GM12892 (cell line): ENCODE results near the gene TMEM119.
A peak's percentile ranks its signal among the peaks of the same experiment; 100 is the strongest.

Experiments used
- DNase-seq: peaks from one replicate; pipeline ENCODE4 v3.0.0; 2011; ENCODE audit not compliant: insufficient read length
- FAIRE-seq: peaks from 2 replicates; lab custom pipeline; 2011; peaks lifted over from hg19 to GRCh38; lab: Jason Lieb, UNC
- POLR2A ChIP-seq: IDR thresholded peaks from 2 replicates; pipeline ENCODE4 v1.6.1; 2011; ENCODE audit warnings: low read depth, low read length, control low read depth
- POLR2AphosphoS5 ChIP-seq: IDR thresholded peaks from 2 replicates; pipeline ENCODE4 v1.6.1; 2011; ENCODE audit warnings: low read depth, low read length, control low read depth
- TAF1 ChIP-seq: IDR thresholded peaks from 2 replicates; pipeline ENCODE4 v1.6.1; 2011; ENCODE audit warnings: low read depth, mild to moderate bottlenecking, control low read depth, low read length, borderline replicate concordance

Gene TMEM119

DNA sequence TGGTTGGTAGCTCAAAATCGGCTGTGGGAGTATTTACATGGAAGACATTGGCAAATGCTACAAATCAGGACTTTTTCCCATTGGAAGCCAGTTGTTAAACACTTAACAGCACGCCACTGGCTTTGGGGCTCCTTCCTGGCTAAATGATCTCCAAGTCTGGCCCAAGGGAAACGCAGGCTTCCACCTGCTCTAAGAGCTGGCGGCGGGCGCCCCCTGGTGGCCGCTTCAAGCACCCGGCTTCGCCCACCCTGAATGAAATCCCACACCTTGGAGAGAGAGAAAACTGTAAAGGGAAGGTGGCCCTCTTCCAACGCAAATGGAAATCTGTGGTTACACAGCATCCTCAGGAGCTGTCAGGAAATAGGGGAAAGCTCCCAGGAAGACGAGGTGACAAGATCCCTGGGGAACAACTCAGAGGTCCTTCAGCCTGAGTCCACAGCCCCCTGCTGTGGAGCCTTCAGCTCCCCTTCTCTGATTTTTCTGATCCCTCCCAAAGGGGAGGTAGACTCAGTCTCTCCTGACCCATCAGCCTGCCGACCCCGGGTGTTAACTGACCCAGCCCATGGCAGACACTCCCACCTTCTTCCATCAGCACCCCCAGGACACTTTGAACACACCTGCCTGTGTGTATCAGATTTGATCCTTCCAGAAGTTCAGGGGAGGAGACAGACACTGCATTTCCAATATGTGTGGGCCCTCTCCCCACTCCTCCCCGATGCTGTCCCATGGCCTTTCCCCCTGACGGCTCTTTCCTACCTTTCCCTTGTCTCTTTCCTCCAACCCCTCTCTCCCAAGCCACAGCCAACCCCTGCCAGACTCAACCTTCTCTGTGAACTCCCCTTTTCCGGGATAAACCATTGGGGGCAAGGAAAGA is 20.4 kb upstream of the TMEM119 start:
- TF ChIP-seq POLR2AphosphoS5, result no peak
- no peak for TF ChIP-seq TAF1
- no peak for TF ChIP-seq POLR2A
- peak; percentile 74 for DNase-seq
- FAIRE-seq, result peak; percentile 89

DNA sequence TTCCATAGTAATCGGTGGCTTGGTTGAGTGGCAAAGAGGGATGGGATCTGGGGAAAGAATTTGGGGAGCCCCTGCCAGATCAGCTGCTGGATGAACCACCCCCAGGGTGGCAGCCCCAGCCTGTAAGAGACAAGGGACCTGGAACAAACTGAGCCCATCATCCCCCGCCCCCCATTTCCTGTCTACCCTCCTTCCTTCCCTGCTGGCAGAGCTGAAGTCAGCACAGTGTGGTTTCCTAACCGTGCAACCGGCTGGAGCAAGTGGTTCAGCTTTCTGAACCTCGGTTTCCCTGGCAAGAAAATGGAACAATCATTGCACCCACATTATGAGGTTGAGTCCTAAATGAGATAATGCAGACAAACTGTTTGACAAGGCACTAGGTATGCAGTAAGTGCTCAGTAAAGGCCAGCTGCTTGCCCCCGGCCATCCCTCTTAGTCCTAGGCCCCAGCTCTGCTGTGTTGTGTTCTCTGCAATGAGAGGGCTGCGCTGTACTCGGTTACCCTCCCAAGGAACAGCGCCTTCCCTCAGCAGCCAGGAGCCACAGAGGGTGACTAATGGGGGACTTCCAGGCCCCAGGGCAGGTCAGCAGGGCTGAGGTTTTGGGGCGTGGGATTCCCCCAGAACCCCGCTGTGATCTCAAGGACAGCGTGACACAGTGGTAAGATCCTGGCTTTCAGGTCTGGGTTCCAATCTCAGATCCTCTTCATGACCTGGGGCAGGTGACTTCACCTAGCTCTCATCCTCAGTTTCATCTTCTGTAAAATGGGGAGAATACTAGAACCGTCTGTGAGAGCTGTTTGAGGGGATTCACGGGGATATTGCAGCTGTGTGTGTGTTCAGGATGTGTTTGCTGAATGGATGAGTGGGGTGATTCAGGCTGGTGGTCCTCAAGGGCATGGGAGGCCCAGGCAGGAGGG is 19.3 kb upstream of the TMEM119 start:
- DNase-seq (peak; percentile 80), FAIRE-seq (peak; percentile 95)
- TF ChIP-seq POLR2AphosphoS5, result no peak
- TF ChIP-seq TAF1, result 0 out of 2 replicates have a peak, but pooled peaks have one; percentile 11
- peak; percentile 72 for TF ChIP-seq POLR2A

DNA sequence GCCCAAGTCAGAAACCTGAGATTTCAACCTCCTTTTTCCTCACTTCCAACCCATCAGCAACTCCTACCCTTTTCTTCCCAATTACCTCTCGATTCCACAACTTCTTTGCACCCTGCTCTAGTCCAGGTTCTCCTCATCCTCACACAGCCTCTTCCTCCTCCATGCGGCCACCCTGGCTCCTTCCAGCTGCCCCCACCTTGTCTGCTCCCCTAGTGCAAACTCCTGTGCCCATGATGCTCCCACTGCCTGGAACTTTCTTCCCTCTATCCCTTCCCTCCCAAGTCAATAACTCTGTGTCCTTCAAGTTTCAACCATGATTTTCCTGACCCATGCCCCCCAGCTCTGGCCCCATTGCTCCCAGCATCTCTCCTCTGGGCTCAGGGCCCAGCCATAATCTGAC is 18.5 kb upstream of the TMEM119 start:
- FAIRE-seq (no peak), DNase-seq (no peak)
- TF ChIP-seq POLR2A (no peak), TAF1 (no peak), POLR2AphosphoS5 (no peak)

DNA sequence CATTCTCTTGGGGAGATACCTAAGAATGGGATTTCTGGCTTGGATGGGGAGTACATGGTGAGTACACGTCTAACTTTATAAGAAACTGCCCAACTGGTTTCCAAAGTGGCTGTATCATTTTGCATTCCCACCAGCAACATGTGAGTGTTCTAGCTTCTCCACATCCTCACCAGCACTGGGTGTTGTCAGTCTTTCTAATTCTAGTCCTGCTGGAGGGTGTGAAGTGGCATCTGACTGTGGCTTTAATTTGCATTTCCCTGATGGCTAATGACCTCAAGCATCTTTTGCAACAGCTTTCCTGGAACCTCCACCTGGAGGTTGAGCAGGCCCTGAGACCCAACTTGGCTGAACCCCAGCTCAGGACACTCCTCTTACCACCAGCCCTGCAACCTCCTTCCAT is 18.0 kb upstream of the TMEM119 start:
- FAIRE-seq (peak; percentile 9), DNase-seq (no peak)
- TF ChIP-seq TAF1 (no peak), POLR2AphosphoS5 (no peak), POLR2A (no peak)

DNA sequence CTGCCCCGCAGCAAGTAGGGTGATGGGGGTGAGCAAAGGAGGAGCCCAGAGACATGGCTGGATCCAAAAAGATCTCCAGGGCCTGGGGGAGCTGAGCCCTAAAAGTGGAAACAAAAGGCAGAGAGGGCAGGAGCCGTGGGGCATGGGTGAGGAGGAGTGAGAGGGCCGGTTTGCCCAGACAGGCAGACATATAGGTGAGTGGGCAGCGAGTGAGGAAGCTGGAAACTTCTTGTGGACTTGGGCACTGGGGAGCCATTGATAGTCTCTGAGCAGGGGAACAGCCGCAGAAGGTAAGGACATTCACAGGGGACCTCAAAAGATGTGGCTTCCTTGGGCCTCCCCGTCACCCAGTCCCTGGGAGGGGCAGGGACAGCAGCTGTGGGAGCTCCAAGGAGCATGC is 16.8 kb upstream of the TMEM119 start:
- no peak for TF ChIP-seq TAF1
- TF ChIP-seq POLR2AphosphoS5, result no peak
- TF ChIP-seq POLR2A, result no peak
- FAIRE-seq, result no peak

DNA sequence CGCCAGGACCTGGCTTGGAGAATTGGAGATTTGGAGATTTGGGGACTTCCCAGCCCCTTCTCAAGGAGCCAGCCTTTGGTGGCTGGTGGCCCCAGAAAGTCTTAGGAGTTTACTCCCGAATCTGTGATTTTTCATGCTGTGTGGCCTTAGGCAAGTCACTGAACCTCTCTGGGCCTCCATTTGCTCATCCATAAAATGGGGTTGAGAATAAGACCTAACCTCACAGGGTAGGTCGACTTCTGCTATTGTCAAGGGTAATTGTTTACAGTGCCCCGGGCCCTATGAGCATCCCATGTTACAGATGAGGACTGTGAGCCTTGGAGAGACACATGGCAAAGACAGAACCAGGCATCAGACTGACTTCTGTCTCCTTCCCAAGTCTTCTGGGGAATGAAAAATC is 16.2 kb upstream of the TMEM119 start:
- no peak for DNase-seq
- no peak for FAIRE-seq
- TF ChIP-seq TAF1 (no peak), POLR2AphosphoS5 (no peak), POLR2A (no peak)

More for the DNA sequence above, 16.8 kb upstream of the TMEM119 start:
- no peak for DNase-seq

DNA sequence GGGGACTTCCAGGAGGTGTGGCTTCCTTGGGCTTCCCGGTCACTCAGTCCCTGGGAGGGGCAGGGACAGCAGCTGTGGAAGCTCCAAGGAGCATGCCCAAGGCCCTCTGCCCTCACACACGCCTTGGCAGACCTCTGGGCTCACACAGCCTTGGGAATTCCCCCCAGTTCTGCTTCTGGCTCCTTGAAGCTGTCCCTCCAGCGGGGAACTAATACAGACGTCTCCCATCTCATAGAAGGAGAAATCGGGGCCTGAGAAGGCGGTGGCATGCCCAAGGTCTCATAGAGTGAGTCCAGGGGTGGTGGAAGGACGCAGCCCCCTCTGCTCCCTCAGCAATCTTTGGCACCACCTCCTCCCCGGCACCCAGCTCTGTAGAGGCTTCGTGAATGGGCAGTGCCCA is 15.7 kb upstream of the TMEM119 start:
- DNase-seq (no peak), FAIRE-seq (peak; percentile 27)
- no peak for TF ChIP-seq POLR2AphosphoS5
- TF ChIP-seq TAF1, result no peak
- TF ChIP-seq POLR2A, result no peak

DNA sequence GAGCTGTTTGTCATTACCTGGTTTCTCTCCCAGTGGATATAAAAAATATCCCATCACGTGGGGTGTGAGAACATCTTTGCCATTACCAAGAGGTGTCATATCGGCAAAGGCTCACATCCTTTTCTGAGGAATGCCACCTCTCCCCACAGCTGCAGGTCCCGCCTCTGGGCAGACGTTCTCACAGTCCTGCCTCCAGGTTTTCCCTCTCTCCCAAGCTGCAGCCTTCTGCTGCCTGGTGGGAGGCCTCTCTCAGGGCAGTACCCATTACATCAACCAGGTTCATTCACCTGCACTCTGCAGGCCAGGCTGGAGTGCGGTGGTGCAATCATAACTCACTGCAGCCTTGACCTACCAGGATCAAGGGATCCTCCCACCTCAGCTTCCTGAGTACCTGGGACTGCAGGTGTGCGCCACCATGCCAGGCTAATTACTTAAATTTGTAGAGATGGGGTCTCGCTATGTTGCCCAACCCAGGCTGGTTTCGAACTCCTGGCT is 15.0 kb upstream of the TMEM119 start:
- FAIRE-seq (no peak), DNase-seq (no peak)
- TF ChIP-seq POLR2A (no peak), POLR2AphosphoS5 (no peak), TAF1 (no peak)

DNA sequence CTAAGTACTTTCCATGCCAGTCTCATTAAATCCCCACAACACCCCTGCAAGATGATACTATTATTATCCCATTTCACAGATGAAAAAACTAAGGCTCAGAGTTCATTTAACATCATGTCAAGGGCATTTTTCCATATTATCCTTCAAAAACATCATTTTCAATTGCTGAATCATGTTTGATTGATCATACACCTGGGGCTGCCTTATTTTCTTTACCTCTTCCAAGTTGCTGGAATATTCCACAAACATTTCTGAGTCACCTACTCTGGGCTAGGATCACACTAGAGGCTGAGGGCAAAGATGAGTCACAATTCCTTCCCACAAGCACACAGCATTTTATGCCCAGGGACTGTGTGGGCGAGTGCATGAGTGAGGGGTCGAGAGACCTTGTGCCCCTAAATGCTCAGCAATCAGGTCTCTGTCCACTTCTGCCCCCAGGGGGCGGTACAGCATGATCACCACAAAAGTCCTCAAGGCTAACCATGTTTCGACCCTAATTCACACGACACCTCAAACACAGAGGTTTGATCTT is 14.1 kb upstream of the TMEM119 start:
- TF ChIP-seq POLR2A, result no peak
- no peak for TF ChIP-seq POLR2AphosphoS5
- no peak for TF ChIP-seq TAF1
- no peak for DNase-seq
- peak; percentile 84 for FAIRE-seq

DNA sequence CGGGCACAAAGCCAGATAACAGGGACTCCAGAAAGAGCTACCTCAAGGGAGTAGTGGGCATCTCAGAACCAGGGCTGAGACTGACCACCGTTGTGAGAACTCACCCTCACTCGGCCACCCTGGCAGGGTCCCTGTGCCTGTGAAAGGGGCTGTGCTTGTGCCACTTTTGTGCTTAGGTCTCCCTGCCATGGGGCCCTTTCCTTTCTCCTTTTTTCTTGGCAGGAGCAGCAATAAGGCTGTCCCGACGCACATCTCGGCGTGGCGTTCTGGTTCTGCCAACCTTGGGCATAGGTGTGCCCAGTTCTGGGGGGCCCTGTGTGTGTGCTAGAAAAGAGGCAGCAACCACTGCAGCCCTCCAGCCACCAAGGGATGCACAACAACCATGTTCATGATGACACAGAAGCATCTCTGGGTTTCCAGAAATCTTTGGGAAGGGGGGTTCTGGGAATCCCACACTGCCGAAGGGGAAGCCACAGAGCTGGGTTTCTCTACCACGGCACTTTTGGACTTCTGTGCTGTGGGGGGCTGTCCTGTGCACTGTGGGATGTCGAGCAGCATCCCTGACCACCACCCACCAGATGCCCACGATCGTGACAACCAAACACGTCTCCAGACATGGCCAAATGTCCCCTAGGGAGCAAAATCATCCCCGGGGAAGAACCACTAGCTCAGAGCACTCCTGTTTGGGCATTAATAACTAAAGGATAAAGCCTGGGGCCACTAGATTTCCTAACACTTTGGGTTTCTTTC is 13.1 kb upstream of the TMEM119 start:
- DNase-seq, result no peak
- TF ChIP-seq POLR2A (no peak), POLR2AphosphoS5 (no peak), TAF1 (no peak)
- FAIRE-seq, result no peak

DNA sequence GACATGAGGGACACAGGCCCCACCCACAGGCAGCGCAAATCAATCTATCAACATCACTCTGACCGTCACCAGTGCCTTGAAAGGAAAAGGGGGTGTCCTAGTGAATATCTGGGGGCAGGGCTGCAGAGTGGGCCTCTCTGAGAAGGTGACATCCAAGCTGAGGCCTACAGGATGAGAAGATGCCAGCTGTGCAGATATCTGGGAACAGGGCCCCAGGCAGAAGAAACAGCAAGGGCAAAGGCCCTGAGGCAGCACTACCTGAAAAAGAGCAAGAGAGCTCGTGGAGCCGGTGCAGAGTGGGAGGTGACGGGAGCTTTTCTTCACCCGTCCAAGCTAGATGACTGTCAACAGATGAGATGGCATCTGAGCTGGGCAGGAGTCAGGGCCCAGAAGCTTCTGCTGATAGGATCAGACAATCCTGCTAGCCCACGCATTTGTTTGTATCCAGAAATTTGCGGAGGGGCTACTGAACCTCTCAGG is 12.5 kb upstream of the TMEM119 start:
- FAIRE-seq, result no peak

More for the DNA sequence above, 12.5 kb upstream of the TMEM119 start:
- no peak for TF ChIP-seq POLR2AphosphoS5
- TF ChIP-seq TAF1, result no peak
- no peak for DNase-seq
